GM12872 (cell line): Measurements from ENCODE around the gene PRKN.

Source experiments
- CTCF ChIP-seq: IDR thresholded peaks from 3 replicates; pipeline ENCODE4 v1.5.1; 2011; ENCODE audit warnings: low read depth, mild to moderate bottlenecking, low read length, moderate library complexity; ENCODE audit not compliant: insufficient read depth

PRKN gene

GRCh38 chr6:162712694-162713093 lies 14.9 kb downstream of the PRKN start:
- TF ChIP-seq CTCF, result no peak

GRCh38 chr6:162711376-162711775 lies 16.2 kb downstream of the PRKN start:
- TF ChIP-seq CTCF, result no peak

- no peak for TF ChIP-seq CTCF
Measured at GRCh38 chr6:162710936-162711335, 16.6 kb downstream of the PRKN start.

- TF ChIP-seq CTCF, result no peak
Measured at GRCh38 chr6:162710419-162710818, 17.1 kb downstream of the PRKN start.

- TF ChIP-seq CTCF, result no peak
Measured at GRCh38 chr6:162709431-162709830, 18.1 kb downstream of the PRKN start.

- no peak for TF ChIP-seq CTCF
Measured at GRCh38 chr6:162708971-162709370, 18.6 kb downstream of the PRKN start.

- no peak for TF ChIP-seq CTCF
Measured at GRCh38 chr6:162706232-162706631, 21.3 kb downstream of the PRKN start.

- no peak for TF ChIP-seq CTCF
Measured at GRCh38 chr6:162705736-162706135, 21.8 kb downstream of the PRKN start.
